Stimulated activated CD8-positive, alpha-beta memory T cell treated with anti-CD3 and anti-CD28 coated beads, Interleukin-2, amount 100 ng/mL, for 48 hours (primary cell): ENCODE data around the gene TAL1.
"Not testable (repeated sequence)": the region's sequence is repeated elsewhere in the genome, so short reads cannot be mapped to it uniquely, and the experiment has no call there.

Experiments
- DNase-seq, 2 donors: peaks; one replicate each; pipeline ENCODE4 v3.0.0-alpha.2; 2020; ENCODE audit warnings: low read depth in 2 of 2

The TAL1 gene

DNA sequence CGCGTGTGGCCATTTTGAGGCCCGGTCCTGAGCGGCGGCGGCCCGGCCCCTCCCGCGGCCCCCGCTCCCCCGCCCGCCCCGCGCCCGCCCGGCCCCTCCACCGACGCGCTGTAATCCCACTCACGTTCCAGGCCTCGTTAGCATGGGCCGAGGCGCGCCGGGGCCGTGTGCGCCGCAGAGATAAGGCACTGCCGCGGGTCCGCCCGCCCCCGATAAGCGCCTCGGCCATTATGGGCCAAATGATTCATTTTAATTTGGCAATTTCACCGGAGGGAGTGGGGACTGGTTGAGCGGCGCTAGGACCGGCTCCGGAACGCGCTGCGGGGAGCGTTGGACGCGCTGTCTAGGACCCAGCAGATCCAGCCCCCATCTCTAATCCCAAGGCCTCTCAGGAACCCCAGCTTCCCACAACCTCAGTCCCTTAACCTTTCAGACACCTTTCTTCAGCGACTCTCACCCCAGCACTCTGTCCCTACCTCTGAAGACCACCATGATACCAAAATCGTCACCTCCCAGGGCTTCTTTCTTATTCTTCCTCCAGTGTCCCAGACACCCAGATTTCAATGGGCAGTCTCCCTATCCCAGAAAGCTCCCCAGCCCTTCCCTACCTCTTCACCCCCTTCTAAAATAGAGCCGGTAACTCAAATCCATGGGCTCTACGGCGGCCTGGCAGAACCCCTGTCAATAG, at the start of gene TAL1:
Gene TAL1, minus strand, starts transcription at position 39 of the 688 bp plus-strand sequence. CDS start 6,337 bp downstream, outside the sequence.
- no peak for DNase-seq

DNA sequence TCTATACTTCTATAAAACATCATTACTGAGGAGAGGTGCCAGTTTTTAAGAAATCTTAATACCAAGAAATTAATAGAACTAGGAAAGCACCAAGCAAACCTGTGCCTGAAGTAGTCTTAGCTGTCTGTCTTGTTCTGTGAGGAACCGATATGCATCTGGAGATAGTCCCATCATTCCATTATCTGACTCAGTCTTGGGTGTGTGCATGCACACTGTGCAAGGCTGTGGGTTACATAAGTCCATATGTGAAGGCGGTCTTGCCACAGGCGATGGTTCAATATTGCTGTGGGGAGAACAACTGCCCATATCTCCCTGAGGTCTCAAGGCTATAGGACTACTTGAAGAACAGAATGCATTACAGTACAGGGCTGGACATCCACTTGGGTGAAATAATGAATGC, 48.1 kb upstream of the TAL1 start:
- no peak for DNase-seq

DNA sequence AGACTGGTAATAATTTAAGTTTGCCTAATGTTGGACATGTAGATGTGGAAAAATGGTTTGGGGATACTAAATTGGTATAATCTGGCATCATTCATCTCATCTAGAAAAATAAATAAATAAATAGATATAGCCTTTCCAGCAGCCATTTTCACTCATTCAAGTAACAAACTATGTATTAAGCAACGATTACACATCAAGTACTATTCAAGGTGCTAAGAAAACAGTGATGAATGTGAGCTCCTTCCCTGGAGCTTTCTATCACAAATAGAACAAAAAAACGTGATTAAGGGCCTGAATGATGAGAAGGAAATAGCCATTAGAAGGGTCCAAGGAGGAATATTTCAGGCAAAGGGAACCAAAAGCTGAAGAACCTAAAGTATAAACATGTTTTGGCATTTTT, 44.8 kb upstream of the TAL1 start:
- no peak for DNase-seq

DNA sequence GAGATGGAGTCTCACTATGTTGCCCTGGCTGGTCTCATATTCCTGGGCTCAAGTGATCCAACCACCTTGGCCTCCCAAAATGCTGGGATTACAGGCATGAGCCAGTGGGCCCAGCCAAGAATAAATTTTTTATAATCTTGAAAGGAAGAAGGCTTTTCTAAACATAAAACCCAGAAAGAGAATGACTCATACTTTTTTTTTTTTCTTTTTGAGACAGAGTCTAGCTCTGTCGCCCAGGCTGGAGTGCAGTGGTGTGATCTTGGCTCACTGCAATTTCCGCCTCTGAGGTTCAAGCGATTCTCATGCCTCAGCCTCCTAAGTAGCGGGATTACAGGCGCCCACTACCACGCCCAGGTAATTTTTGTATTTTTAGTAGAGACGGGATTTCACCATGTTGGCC, 43.8 kb upstream of the TAL1 start:
- not testable (repeated sequence) for DNase-seq

DNA sequence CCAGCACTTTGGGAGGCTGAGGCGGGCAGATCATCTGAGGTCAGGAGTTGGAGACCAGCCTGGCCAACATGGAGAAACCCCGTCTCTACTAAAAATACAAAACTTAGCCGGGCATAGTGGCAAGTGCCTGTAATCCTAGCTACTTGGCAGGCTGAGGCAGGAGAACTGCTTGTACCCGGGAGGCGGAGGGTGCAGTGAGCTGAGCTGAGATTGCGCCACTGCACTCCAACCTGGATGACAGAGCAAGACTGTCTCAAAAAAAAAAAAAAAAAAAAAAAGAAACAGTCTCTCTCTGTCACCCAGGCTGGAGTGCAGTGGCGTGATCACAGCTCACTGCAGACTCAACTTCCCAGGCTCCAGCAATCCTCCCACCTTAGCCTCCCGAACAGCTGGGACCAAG, 33.5 kb upstream of the TAL1 start:
- DNase-seq, result not testable (repeated sequence)

DNA sequence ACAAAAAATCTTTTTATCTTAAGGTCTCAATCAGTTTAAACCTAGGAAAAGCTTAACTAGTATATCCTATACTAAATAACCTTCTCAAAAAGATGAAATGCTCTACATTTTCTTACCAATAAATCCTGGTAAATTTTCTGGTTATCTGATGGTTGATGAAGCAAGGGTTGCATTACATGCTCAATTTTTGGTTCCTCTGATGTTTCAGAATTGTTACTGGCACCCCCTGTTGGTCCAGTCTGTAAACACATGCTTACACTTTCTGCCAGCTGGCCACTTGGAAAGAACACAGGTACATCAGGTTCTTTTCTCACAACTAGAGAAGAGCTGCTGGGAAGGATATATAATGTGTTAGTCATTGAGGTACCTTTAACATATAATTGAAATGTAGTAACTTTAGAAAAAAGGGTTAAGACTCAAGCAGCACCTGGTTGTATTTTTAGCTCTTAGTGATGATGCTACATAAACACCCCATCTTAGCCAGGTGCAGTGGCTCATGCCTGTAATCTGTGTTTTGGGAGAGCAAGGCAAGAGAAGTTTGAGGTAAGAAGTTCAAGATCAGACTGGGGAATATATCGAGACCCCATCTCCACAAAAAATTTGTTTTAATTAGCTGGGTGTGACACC, 30.9 kb upstream of the TAL1 start:
- peak in 1 of 2 donors; percentile 13 for DNase-seq

DNA sequence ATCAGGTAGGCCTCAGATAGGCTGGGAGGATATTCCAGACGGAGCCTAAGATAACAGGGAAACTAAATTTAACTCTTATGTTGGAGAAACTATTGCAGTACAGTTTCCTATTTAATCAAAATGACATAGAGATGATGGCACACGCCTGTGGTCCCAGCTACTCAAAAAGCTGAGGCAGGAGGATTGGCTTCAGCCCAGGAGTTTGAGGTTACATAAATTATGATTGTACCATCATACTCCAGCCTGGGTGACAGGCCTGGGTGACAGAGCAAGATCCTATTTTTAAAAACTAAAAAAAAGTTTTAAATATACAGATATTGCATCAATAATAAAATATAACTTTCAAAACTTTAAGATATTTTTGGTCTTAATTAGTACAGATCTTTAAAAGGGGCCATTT, 25.2 kb upstream of the TAL1 start:
- DNase-seq, result no peak

DNA sequence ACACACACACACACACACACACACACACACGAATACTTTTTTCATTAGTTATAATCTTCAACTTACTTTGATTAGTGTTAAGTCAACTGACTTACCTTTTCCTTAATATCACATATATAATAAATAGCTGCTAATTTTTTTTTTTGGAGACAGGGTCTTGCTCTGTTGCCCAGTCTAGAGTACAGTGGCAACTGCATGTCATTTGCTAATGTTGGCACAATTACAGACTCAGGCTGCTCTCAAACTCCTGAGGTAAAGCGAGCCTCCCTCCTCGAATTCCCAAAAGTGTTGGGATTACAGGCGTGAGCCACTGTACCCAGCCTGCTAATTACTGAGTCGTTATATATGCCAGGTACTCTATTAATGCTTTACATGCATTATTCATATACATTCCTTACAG, 20.8 kb upstream of the TAL1 start:
- DNase-seq, result no peak

DNA sequence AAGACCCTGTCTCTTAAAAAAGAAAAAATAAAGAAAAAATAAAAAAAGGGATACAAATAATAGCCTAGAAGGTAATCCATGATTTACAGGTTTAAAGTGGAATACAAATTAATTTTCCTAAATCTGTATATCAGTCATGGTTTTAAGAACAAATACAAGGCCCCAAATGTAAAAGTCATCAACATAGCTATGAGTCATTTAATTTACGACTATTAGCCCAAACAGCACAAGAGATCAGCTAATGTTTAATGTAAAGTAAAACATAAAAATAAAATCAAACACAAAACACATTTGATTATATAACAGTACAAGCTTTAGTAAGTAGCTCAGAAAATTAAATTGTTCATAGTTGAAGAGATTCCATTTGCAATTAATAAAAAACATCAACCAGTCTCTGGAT, 20.3 kb upstream of the TAL1 start:
- no peak for DNase-seq

DNA sequence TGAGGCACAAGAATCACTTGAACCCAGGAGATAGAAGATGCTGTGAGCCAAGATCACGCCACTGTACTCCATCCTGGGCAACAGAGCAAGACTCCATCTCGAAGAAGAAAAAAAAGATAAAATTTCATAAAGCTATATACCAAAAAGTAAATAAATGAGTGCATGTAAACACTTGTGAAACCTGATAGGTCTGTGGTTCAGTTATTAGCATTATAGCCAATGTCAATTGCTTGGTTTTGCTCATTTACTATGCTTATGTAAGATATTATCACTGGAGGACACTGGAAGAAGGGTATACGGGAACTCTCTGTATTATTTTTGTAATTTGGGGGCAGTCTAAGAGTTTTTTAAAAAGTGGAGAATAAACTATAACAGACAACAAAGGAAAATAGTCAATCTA, 17.7 kb upstream of the TAL1 start:
- no peak for DNase-seq

DNA sequence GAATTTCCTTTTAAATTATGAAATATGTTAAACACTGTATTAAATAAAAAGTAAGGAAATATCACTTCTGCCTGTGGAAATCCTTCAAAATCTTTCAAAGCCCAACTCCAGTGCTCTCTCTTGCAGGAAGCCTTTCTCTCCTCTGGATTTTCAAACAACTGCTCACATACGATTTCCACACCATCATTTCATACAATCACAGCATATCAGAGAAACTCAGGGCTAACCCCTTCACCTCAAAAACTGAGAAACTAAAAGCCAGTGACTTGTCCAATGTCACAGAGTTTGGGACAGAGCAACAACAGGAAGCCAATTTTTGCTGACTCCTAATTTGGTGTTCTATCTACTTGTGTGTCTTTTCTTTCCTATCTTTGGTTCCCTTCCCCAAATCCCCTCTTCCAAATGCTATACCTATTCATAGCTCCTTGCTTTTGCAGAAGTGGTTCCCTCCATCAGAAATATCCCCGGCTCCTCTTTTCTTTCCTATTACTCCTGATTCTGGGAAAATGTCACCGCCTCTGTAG, 12.4 kb upstream of the TAL1 start:
- no peak for DNase-seq

DNA sequence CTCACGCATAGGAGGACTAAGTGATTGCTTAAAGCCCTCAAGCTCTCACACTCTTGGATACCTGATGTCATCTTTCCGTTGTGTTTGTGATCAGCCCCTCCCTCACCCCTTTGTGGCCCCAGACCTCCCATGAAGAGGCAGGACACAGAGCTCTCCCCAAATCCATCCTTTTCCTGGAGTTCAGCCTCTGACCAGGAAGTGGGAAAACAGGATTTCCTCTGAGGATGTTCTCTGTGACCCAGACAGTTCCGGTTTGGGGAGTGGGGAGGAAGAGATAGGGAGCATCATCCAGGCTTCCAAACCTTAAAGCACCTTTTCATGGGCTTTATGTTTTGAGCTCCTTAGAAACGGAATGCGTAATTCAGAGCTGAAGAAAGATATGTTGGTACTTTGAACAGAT, 11.9 kb upstream of the TAL1 start:
- no peak for DNase-seq

DNA sequence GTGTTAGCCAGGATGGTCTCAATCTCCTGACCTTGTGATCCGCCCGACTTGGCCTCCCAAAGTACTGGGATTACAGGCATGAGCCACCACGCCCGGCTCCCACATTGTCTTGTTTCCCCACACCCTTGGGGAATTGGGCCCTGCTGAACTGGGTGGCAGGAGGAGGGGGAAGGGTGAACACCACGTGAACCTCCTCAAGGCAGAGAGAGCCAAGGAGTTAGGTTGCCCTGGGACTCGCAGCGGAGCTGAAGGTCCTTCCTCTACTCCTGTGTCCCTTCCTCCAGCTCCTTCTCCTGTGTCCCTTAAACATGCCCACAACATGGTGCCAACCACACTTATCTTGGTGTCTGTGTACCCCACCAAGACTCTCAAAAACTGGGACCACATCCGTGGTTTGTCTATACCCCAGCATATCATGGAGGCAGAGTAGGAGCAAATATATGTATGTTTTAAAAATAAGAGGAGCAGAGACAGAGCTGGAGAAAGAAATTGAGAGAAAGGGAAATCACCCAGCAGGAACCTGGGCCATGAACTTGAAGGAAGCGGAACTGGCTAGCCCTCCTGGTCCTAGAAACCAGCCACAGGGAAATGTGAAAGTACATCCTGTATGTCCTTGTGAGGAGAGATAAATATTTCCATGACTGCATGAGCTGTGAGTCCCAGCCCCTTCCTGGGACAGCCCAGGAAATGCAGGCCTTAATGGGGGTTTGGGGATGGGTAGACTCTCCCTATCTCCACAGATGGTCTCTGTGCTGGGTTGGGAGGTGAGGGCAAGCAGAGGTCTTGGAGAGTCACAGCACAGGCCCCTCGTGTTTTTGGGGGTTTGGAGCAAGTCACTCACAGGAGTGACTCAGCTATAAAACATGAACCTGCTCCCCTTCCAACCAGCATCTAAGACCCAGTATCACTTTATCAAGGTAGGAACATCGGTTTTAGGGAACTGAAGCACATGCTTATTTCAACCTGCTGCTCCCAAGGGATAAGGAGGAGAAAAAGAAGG, 9.4 kb upstream of the TAL1 start:
- no peak for DNase-seq

DNA sequence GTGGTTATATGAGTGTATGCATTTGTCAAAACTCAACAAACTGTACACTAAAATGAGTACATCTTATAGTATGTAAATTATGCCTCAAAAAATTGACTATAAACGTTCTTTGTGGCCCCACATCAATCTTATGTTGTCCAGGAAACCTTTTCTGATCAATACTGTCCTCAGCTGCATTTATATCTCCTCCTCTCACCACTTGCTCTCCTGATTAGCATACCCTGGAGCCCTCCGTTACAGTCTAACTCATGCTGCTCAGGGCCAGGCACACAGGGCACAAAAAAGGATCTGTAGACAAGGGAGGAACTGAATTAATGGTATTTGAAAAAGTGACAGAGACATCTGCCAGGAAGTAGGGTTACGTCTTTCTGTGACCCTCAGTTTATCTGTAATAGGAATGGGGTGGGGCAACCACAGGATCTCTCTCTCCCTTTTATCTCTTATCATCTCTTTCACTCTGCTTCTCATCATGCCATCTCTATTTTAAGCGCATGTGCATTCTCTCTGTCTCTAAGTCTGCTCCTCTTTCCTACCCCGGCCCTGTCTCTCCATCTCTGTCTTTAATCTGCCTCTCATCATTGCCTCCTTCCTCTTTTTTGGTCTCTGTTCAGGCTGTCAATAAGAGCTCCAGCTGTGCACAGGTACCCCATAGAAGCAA, 7.0 kb upstream of the TAL1 start:
- DNase-seq, result no peak

DNA sequence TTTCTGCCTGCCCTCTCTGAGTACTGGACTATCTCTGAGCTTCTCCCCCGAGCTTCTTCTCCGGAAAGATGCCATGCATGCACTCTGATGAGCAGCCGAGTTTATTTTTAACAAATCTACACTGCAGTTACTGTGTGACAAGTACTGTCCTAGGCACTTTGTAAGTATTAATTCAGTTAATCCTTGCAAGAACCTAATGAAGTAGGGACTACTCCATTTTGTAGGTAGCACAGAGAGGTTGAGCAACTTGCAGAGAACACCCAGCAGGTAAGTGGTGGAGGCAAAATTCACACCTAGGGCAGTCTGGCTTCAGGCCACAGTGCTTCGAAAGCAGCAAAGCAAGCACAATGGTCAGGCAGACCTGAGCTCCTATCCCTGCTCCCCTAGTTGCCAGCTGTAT, 3.8 kb upstream of the TAL1 start:
- no peak for DNase-seq

DNA sequence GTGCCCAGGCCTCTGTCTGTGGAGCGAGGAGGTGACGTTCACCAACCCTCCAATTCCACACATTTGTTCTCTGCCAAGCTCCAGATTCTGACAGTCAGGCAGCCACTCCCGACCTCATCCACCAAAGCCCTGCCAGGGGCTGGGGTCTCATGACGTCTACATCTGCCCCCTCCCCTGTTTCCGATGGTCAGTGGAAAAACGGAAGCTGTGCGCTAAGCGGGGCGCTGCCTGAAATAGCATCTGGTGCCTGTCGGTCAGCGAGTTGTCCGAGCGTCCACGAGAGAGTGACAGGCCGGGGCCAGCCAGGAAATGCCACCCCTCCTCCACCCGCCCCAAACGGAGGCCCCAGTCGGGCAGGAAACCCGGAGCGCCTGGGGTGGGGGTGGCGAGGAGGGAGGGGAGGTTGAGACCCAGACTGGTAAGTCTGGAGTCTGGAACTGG, 3.2 kb upstream of the TAL1 start:
- DNase-seq, result no peak

DNA sequence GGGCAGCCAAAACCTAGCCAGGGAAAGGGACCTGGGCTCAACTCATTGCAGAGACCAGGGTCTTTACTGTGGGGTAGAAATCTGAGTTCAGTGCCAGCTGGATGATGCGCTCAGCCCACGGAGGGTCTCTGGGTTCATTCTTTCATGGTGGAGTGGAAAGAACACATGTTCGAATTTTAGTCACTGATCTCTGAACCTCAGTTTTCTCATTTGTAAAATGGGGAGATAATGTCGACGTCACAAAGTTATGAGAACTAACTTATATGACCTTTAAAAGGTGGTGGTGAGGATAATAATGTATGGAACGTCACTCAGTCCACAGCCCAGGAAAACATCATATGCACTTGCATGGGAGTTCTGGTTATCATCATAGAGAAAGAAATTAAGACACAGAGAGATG, 1.2 kb upstream of the TAL1 start:
- DNase-seq, result no peak

DNA sequence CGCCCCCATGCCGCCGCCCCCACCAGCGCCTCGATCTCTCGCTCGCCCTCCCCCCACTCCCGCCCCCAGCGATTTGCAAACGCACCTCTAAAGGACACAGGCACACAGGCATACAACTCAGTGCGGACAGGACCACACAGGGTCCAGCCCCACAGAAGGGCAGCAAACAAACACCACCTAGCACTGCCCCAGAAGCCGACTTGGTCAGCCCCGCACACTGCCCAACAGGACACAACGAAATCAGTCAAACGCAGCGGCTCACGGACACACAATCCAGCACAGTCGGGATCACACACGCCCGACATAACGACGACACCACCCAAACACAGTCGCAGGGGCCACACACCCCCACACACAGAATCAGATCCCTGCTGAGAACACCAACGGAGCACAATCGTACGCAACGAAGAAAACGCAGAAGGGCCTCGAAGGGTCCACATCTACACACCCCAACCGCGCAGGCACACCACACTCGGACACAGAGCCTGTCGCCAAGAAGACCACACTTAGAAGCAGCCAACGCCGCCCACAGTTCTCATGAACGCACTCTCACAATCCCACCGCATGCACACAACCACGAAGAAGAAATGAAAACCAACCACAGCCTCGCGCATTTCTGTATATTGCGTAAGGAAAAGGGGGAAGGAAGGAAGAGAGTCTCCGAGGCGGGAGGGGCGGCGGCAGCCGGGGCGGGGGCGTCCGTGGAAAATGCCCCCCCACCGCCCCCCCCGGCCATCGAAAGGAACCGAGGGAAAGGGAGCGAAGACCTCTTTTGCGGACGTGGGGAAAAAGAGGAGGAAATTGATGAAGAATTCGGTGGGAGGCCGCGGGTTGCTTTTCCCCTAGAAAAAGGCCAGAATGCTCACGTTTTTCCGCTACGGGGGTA, 481 bp downstream of the TAL1 start:
- no peak for DNase-seq

DNA sequence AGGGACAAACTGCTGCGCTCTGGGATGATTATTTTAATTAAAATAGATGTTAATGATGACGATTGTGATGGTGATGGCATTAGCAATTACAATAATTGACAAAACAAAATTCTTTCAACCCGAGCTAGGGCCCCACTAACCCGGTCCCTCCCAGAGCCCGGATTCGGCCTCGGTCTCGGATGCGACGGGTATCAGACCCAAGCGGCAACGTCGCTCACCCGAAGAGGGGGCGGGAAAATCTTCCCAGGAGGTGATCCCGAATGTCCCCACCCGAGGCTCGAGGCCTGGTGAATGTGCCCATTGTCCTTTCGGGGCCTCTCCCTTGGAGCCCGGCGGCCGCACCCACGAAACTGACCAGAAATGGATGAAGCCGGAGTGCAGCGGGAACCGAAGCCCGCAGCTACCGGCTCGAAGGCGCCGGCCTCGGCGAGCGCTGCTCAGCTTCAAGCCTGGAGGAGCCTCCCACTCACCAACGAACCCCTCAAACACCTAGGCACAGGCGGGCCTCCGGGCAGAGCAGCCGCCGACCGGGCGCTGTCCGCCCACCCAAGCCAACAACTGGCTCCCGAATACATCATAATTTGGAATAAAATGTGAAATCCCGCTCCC, 1.2 kb downstream of the TAL1 start:
- DNase-seq, result no peak
